ENCODE measurements around the gene HOXA3.

- TF ChIP-seq CTCF (optimal IDR thresholded peaks at IDR 0.05 in 1 of 3, IDR thresholded peaks at IDR 0.05 in 1 of 3, conservative IDR thresholded peaks at IDR 0.05 in 1 of 3; ENCODE audit: extremely low read depth in 1 of 3, insufficient read depth in 2 of 3, low read length in 3 of 3), result no peak
- TF ChIP-seq EZH2 (IDR thresholded peaks at IDR 0.05; ENCODE audit: low read length), result no peak
Observed at GRCh38 chr7:27093184-27093895, 59.0 kb downstream of the HOXA3 start.

Measured in keratinocyte (primary cell).